A549 (cell line): ENCODE results near the gene ZNF776. TPM values are rescaled to one million over a fixed set of nuclear protein-coding genes. Genes with fewer than 3 reads are reported as not detected.

Source experiments
- ATAC-seq, 2 experiments: fragments of 200-7000 bp in 1 of 2; fragments of >200 bp in 1 of 2; cut with Nextera tagmentation in 1 of 2; cut with Tn5 transposase in 1 of 2; 3 replicates each; pipeline versions ENCODE4 v1.8.0 to v1.9.1; 2018 to 2020; ENCODE audit warnings: mild to moderate bottlenecking in 1 of 2, moderate library complexity in 1 of 2
- CTCF ChIA-PET: fragments of 300-600 bp; sonication (Branson Sonifier 250); formaldehyde crosslinking; extraction: SDS; loops from one replicate; lab custom pipeline; 2021; ENCODE audit warnings: antibody characterized with exemption, inconsistent platforms; lab: Yijun Ruan, JAX
- POLR2A ChIA-PET: fragments of 350-600 bp; formaldehyde crosslinking; extraction: SDS; loops from one replicate; lab custom pipeline; 2021; ENCODE audit warnings: antibody characterized with exemption, inconsistent platforms; lab: Yijun Ruan, JAX
- DNase-seq, 2 experiments: peaks; one replicate each; pipeline versions ENCODE4 v3.0.0 to v3.0.0-alpha.2; 2011 to 2016; ENCODE audit warnings: low read depth in 1 of 2, low spot score in 1 of 2
- FAIRE-seq: peaks from 2 replicates; lab custom pipeline; 2011; peaks lifted over from hg19 to GRCh38; lab: Jason Lieb, UNC
- H3K27ac ChIP-seq, 2 experiments: fragments of >200 bp; sonication (Bioruptor Twin); formaldehyde crosslinking; 3 replicates each; pipeline ENCODE4 v1.5.1; 2016 to 2017
- H3K4me1 ChIP-seq: fragments of >200 bp; sonication (Bioruptor Twin); formaldehyde crosslinking; 3 replicates; pipeline ENCODE4 v1.6.1; 2016
- H3K4me2 ChIP-seq: fragments of >200 bp; sonication (Bioruptor Twin); formaldehyde crosslinking; 3 replicates; pipeline ENCODE4 v1.6.1; 2016
- H3K4me3 ChIP-seq: fragments of >200 bp; sonication (Bioruptor Twin); formaldehyde crosslinking; 3 replicates; pipeline ENCODE4 v1.5.1; 2016
- H3K9me3 ChIP-seq: fragments of >200 bp; sonication (Bioruptor Twin); formaldehyde crosslinking; 3 replicates; pipeline ENCODE4 v1.6.1; 2016
- CBX2 ChIP-seq: fragments of 200-600 bp; sonication (generic); IDR thresholded peaks from 2 replicates; pipeline ENCODE4 v1.6.1; 2016; ENCODE audit warnings: low read depth, mild to moderate bottlenecking, borderline replicate concordance
- CBX8 ChIP-seq: fragments of 200-600 bp; sonication (generic); IDR thresholded peaks from 2 replicates; pipeline ENCODE4 v1.6.1; 2016
- CEBPB ChIP-seq, 2 experiments: fragments of >200 bp in 1 of 2; sonication (Bioruptor Twin) in 1 of 2; formaldehyde crosslinking in 1 of 2; IDR thresholded peaks; 2 replicates each; pipeline ENCODE4 v1.6.1; 2012 to 2016
- CHD4 ChIP-seq: fragments of 200-600 bp; sonication (generic); IDR thresholded peaks from 2 replicates; pipeline ENCODE4 v1.6.1; 2016; ENCODE audit warnings: antibody characterized with exemption, mild to moderate bottlenecking, borderline replicate concordance
- EHF ChIP-seq: fragments of 250-450 bp; sonication (Bioruptor Pico); IDR thresholded peaks from 2 replicates; pipeline ENCODE4 v1.5.0; 2020; ENCODE audit warnings: mild to moderate bottlenecking
- EHMT2 ChIP-seq: fragments of 200-600 bp; sonication (generic); IDR thresholded peaks from 2 replicates; pipeline ENCODE4 v1.6.1; 2016; ENCODE audit warnings: antibody characterized with exemption, low read depth, mild to moderate bottlenecking, moderate library complexity
- EP300 ChIP-seq, 2 experiments: fragments of >200 bp; sonication (Bioruptor Twin); formaldehyde crosslinking; IDR thresholded peaks; 2 replicates in 1 of 2; 3 replicates in 1 of 2; pipeline ENCODE4 v1.6.1; 2016 to 2017
- FOSL2 ChIP-seq, 2 experiments: fragments of 450-650 bp in 1 of 2; fragments of >200 bp in 1 of 2; sonication (Bioruptor Twin) in 1 of 2; formaldehyde crosslinking; IDR thresholded peaks; 2 replicates each; pipeline versions ENCODE4 v1.5.0 to v1.6.1; 2016 to 2020; ENCODE audit warnings: mild to moderate bottlenecking in 1 of 2, moderate library complexity in 1 of 2
- FOXS1 ChIP-seq: fragments of 250-450 bp; sonication (Bioruptor Pico); IDR thresholded peaks from 2 replicates; pipeline ENCODE4 v1.5.0; 2020; ENCODE audit warnings: mild to moderate bottlenecking, moderate library complexity
- GATA3 ChIP-seq: IDR thresholded peaks from 2 replicates; pipeline ENCODE4 v1.6.1; 2012; ENCODE audit warnings: borderline replicate concordance
- HDAC2 ChIP-seq: fragments of 200-600 bp; sonication (generic); IDR thresholded peaks from 2 replicates; pipeline ENCODE4 v1.6.1; 2016
- JUN ChIP-seq, 2 experiments: fragments of >200 bp; sonication (Bioruptor Twin); formaldehyde crosslinking; IDR thresholded peaks; 2 replicates in 1 of 2; 3 replicates in 1 of 2; pipeline ENCODE4 v1.6.1; 2016 to 2017
- JUNB ChIP-seq: fragments of >200 bp; sonication (Bioruptor Twin); formaldehyde crosslinking; IDR thresholded peaks from 2 replicates; pipeline ENCODE4 v1.6.1; 2016
- PHF8 ChIP-seq: fragments of 200-600 bp; sonication (generic); IDR thresholded peaks from 2 replicates; pipeline ENCODE4 v1.6.1; 2016; ENCODE audit warnings: low read depth, mild to moderate bottlenecking, antibody characterized with exemption, moderate library complexity, borderline replicate concordance
- POLR2A ChIP-seq: IDR thresholded peaks from 2 replicates; pipeline ENCODE4 v1.6.1; 2012; ENCODE audit warnings: mild to moderate bottlenecking, low read length
- RAD21 ChIP-seq, 2 experiments: fragments of >200 bp in 1 of 2; sonication (Bioruptor Twin) in 1 of 2; formaldehyde crosslinking in 1 of 2; IDR thresholded peaks in 1 of 2; conservative IDR thresholded peaks in 1 of 2; 2 replicates in 1 of 2; 3 replicates in 1 of 2; pipeline ENCODE4 v1.6.1; 2012 to 2018; ENCODE audit warnings: inconsistent platforms in 1 of 2
- RARB ChIP-seq: fragments of 250-450 bp; sonication (Bioruptor Pico); IDR thresholded peaks from 2 replicates; pipeline ENCODE4 v1.8.0; 2021; ENCODE audit warnings: mild to moderate bottlenecking, moderate library complexity
- RCOR1 ChIP-seq: fragments of 150-350 bp; IDR thresholded peaks from 2 replicates; pipeline ENCODE4 v1.6.1; 2014; ENCODE audit warnings: antibody characterized with exemption, low read length, low read depth
- RFX5 ChIP-seq: fragments of 450-650 bp; IDR thresholded peaks from 2 replicates; pipeline ENCODE4 v1.7.1; 2014; ENCODE audit warnings: antibody characterized with exemption, mild to moderate bottlenecking, moderate library complexity
- ZC3H11A ChIP-seq: fragments of 450-650 bp; IDR thresholded peaks from 2 replicates; pipeline ENCODE4 v1.6.1; 2014; ENCODE audit warnings: antibody characterized with exemption, mild to moderate bottlenecking
- ZNF302 ChIP-seq: fragments of 250-450 bp; sonication (Bioruptor Pico); IDR thresholded peaks from 2 replicates; pipeline ENCODE4 v1.9.0; 2021; ENCODE audit warnings: inconsistent platforms, mild to moderate bottlenecking, moderate library complexity
- WGBS: methylation state at CpG from one replicate; pipeline ENCODE4 v1.1.6; 2017; ENCODE audit errors: missing lambda C conversion rate; 5-methylcytosine and 5-hydroxymethylcytosine counted together
- polyA plus RNA-seq, 4 experiments: library from polyadenylated mRNA; depleted of rRNA in 3 of 4; stranded (reverse); fragments of >200 nt; fragmentation: RNase III in 1 of 4; extraction: RNeasy Plus Mini Kit Qiagen cat#74134 plus additional on column Dnase treatment in 1 of 4; gene quantifications; 2 replicates in 3 of 4; 3 replicates in 1 of 4; pipeline ENCODE4 v1.2.3, GENCODE V29; 2011 to 2017
- TF ChIP-seq, protein P1 (sequence below): fragments of 250-450 bp; sonication (Bioruptor Pico); IDR thresholded peaks from 2 replicates; pipeline ENCODE4 v1.5.0; 2021; ENCODE audit warnings: mild to moderate bottlenecking, moderate library complexity, borderline replicate concordance
- TF ChIP-seq, protein P2 (sequence below): fragments of 150-350 bp; IDR thresholded peaks from 2 replicates; pipeline ENCODE4 v1.6.1; 2014; ENCODE audit warnings: low read depth, mild to moderate bottlenecking, low read length
- TF ChIP-seq, protein P3 (sequence below): IDR thresholded peaks from 2 replicates; pipeline ENCODE4 v1.6.1; 2012; ENCODE audit warnings: low read depth, borderline replicate concordance
- TF ChIP-seq, protein P4 (sequence below): IDR thresholded peaks from 2 replicates; pipeline ENCODE4 v1.6.1; 2012
- TF ChIP-seq, protein P5 (sequence below): fragments of 200-600 bp; sonication (generic); IDR thresholded peaks from 2 replicates; pipeline ENCODE4 v1.6.1; 2016; ENCODE audit warnings: antibody characterized with exemption, mild to moderate bottlenecking, moderate library complexity
- TF ChIP-seq, protein P6 (sequence below): fragments of 450-650 bp; IDR thresholded peaks from 2 replicates; pipeline ENCODE4 v1.6.1; 2014; ENCODE audit warnings: antibody characterized with exemption

ZNF776 gene
- polyA plus RNA-seq, 2 of the 4 experiments (the other 2 are of a cell fraction), result 5.3 to 9.3 TPM

DNA sequence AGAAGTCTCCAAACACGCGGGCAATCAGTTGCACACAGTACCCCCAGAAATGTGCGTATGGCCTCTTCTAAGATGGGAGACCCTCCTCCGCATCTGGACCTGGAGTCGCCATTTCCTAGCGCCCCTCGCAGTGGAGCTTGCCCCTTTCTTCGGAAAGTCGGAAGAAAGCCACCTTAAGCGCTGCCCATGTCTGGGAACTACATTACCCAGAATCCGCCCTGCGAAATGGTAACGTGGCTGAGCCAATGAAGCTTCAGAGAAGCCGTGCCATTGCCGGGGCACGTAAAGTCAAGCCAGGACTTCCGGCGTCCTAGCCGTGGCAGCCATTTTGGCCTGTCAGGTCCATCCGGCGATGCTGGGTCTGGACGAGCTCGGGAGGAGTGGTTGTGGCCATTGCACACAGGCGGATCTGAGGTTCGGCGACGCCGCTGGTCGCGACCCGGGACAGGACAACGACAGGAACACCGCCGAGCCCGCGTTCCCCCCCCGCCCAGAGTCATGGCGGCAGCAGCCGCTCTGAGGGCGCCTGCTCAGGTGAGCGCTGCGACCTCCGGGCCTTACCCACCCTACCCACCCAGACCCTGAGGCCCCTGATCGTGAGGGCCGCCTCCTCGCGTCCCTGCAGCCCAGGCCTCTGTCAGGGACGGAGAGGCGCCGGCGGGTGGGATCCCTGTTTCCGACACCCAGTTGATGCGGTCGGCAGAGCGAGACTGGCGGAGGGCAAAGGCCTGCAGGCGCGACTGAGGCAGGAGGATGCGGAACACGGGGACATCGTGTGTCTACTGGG, 22.9 kb downstream of the ZNF776 start, which contains the start of gene ZNF586:
ZNF586 (plus strand) TSS at position 332 of the 787 bp plus-strand sequence; CDS start at position 499, 167 bp downstream.
- H3K27ac ChIP-seq, result peak within 1 kb of the TSS; percentile 63 to 90
- CTCF ChIA-PET, result interaction anchor here (0.6 kb wide), 1 partner anchor 266 kb away, joined by 3 read pairs; no protein-coding TSS in a partner anchor
- H3K4me1 ChIP-seq, result no peaks in the 10 kb centered on the region
- peak within 1 kb of the TSS; percentile 69 for H3K4me3 ChIP-seq
- POLR2A ChIA-PET, result interaction anchor here (0.5 to 1.1 kb wide), 7 partner anchors 23 to 752 kb away, joined by 3 to 7 read pairs (median 4); partner anchors contain the start of genes ZNF211, ZNF551, ZNF552 and ZNF587
- WGBS, result 12% methylated on average over 38 of the region's 61 CpGs
- TF ChIP-seq, protein P1, sequence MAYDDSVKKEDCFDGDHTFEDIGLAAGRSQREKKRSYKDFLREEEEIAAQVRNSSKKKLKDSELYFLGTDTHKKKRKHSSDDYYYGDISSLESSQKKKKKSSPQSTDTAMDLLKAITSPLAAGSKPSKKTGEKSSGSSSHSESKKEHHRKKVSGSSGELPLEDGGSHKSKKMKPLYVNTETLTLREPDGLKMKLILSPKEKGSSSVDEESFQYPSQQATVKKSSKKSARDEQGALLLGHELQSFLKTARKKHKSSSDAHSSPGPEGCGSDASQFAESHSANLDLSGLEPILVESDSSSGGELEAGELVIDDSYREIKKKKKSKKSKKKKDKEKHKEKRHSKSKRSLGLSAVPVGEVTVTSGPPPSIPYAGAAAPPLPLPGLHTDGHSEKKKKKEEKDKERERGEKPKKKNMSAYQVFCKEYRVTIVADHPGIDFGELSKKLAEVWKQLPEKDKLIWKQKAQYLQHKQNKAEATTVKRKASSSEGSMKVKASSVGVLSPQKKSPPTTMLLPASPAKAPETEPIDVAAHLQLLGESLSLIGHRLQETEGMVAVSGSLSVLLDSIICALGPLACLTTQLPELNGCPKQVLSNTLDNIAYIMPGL, result no peak
- TF ChIP-seq RCOR1, result no peak
- TF ChIP-seq CEBPB (IDR thresholded peaks at IDR 0.05), result no peak
- no peak for TF ChIP-seq CHD4
- TF ChIP-seq, protein P2, sequence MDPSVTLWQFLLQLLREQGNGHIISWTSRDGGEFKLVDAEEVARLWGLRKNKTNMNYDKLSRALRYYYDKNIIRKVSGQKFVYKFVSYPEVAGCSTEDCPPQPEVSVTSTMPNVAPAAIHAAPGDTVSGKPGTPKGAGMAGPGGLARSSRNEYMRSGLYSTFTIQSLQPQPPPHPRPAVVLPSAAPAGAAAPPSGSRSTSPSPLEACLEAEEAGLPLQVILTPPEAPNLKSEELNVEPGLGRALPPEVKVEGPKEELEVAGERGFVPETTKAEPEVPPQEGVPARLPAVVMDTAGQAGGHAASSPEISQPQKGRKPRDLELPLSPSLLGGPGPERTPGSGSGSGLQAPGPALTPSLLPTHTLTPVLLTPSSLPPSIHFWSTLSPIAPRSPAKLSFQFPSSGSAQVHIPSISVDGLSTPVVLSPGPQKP, result no peak
- TF ChIP-seq RARB (CRISPR knock-in tag), result no peak
- peak in 1 of 2 experiments; percentile 79; a peak in 2 of 5 replicates for TF ChIP-seq JUN (IDR thresholded peaks at IDR 0.05)
- TF ChIP-seq ZC3H11A, result no peak
- no peak for TF ChIP-seq FOXS1 (CRISPR knock-in tag)
- TF ChIP-seq, protein P3, sequence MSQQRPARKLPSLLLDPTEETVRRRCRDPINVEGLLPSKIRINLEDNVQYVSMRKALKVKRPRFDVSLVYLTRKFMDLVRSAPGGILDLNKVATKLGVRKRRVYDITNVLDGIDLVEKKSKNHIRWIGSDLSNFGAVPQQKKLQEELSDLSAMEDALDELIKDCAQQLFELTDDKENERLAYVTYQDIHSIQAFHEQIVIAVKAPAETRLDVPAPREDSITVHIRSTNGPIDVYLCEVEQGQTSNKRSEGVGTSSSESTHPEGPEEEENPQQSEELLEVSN, result peak; percentile 72
- no peak for TF ChIP-seq RAD21 (conservative IDR thresholded peaks at IDR 0.05 in 1 of 2, IDR thresholded peaks at IDR 0.05 in 1 of 2)
- TF ChIP-seq HDAC2, result no peak
- no peak for TF ChIP-seq EHMT2
- no peak for TF ChIP-seq RFX5
- no peak for TF ChIP-seq EHF
- TF ChIP-seq, protein P4, sequence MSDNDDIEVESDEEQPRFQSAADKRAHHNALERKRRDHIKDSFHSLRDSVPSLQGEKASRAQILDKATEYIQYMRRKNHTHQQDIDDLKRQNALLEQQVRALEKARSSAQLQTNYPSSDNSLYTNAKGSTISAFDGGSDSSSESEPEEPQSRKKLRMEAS, result peak; percentile 89
- no peak for TF ChIP-seq CBX8
- TF ChIP-seq, protein P5, sequence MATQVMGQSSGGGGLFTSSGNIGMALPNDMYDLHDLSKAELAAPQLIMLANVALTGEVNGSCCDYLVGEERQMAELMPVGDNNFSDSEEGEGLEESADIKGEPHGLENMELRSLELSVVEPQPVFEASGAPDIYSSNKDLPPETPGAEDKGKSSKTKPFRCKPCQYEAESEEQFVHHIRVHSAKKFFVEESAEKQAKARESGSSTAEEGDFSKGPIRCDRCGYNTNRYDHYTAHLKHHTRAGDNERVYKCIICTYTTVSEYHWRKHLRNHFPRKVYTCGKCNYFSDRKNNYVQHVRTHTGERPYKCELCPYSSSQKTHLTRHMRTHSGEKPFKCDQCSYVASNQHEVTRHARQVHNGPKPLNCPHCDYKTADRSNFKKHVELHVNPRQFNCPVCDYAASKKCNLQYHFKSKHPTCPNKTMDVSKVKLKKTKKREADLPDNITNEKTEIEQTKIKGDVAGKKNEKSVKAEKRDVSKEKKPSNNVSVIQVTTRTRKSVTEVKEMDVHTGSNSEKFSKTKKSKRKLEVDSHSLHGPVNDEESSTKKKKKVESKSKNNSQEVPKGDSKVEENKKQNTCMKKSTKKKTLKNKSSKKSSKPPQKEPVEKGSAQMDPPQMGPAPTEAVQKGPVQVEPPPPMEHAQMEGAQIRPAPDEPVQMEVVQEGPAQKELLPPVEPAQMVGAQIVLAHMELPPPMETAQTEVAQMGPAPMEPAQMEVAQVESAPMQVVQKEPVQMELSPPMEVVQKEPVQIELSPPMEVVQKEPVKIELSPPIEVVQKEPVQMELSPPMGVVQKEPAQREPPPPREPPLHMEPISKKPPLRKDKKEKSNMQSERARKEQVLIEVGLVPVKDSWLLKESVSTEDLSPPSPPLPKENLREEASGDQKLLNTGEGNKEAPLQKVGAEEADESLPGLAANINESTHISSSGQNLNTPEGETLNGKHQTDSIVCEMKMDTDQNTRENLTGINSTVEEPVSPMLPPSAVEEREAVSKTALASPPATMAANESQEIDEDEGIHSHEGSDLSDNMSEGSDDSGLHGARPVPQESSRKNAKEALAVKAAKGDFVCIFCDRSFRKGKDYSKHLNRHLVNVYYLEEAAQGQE, result no peak
- TF ChIP-seq JUNB, result no peak
- TF ChIP-seq, protein P6, sequence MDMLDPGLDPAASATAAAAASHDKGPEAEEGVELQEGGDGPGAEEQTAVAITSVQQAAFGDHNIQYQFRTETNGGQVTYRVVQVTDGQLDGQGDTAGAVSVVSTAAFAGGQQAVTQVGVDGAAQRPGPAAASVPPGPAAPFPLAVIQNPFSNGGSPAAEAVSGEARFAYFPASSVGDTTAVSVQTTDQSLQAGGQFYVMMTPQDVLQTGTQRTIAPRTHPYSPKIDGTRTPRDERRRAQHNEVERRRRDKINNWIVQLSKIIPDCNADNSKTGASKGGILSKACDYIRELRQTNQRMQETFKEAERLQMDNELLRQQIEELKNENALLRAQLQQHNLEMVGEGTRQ, result no peak
- TF ChIP-seq CBX2, result no peak
- TF ChIP-seq POLR2A, result peak; percentile 58; the same call in 1 of the 2 replicates
- TF ChIP-seq EP300 (IDR thresholded peaks at IDR 0.05), result no peak
- TF ChIP-seq GATA3, result 0 out of 2 replicates have a peak, but pooled peaks have one; percentile 22
- TF ChIP-seq FOSL2 (IDR thresholded peaks at IDR 0.05), result no peak
- TF ChIP-seq FOSL2 (CRISPR knock-in tag; IDR thresholded peaks at IDR 0.05), result no peak
- 0 out of 2 replicates have a peak, but pooled peaks have one; percentile 5 for TF ChIP-seq PHF8
- no peak for TF ChIP-seq ZNF302 (CRISPR knock-in tag)
- TF ChIP-seq, all 56 proteins: peak for 6
- Histone ChIP-seq H3K4me2 (peak within 1 kb of the TSS; percentile 55), H3K9me3 (peaks cover 93% of the 10 kb centered on the region)
- peak; percentile 100 for ATAC-seq
- peak; percentile 97 for FAIRE-seq
- DNase-seq, result peak; percentile 97 to 98
